Mucosa of descending colon (tissue), 3 donors: ENCODE data around the gene KRTAP10-4. TPM values are rescaled to one million over a fixed set of nuclear protein-coding genes. Genes with fewer than 3 reads are reported as not detected.
A peak's percentile ranks its signal among the peaks of the same experiment; 100 is the strongest.
"Not testable (repeated sequence)": the region's sequence is repeated elsewhere in the genome, so short reads cannot be mapped to it uniquely, and the experiment has no call there.

Experiments
- ATAC-seq: fragments of 200-7000 bp; cut with Tn5 transposase; one replicate; pipeline ENCODE4 v1.9.1; 2020; ENCODE audit warnings: mild to moderate bottlenecking, moderate library complexity
- DNase-seq, 3 donors: peaks; one replicate each; pipeline ENCODE4 v3.0.0-alpha.2; 2020
- H3K36me3 ChIP-seq: fragments of 200-600 bp; one replicate; pipeline ENCODE4 v1.8.0; 2021; ENCODE audit warnings: low read depth, mild to moderate bottlenecking
- H3K4me1 ChIP-seq: fragments of 200-600 bp; one replicate; pipeline ENCODE4 v1.8.0; 2021; ENCODE audit warnings: low read depth, mild to moderate bottlenecking
- H3K4me3 ChIP-seq: fragments of 200-600 bp; one replicate; pipeline ENCODE4 v1.8.0; 2021; ENCODE audit warnings: mild to moderate bottlenecking
- H3K9me3 ChIP-seq: fragments of 200-600 bp; one replicate; pipeline ENCODE4 v1.8.0; 2021; ENCODE audit warnings: mild to moderate bottlenecking
- intact Hi-C, 2 donors: fragments of 100-400 bp; cut with DNase I in 1 of 2; cut with micrococcal nuclease in 1 of 2; formaldehyde crosslinking; loops; one replicate each; pipeline versions ENCODE4 v1.11.0 to v1.11.1; 2022; cut with DNase I, micrococcal nuclease
- long read RNA-seq, 2 donors: library from polyadenylated mRNA; unstranded; transcript quantifications; one replicate each; pipeline ENCODE4 v2.0.0, GENCODE V29; 2019 to 2021
- total RNA-seq, 3 donors: library from RNA; stranded (reverse); fragmentation: NEBNext Ultra II Directional in 2 of 3; extraction: Animal tissue kit (Norgen Biotek cat#: 25700) in 2 of 3; gene quantifications; one replicate each; pipeline versions ENCODE4 v1.2.1 to v1.2.4, GENCODE V29; 2021 to 2023
- TF ChIP-seq, protein P1 (sequence below): fragments of 200-600 bp; IDR thresholded peaks from one replicate; pipeline ENCODE4 v1.8.0; 2022; ENCODE audit warnings: antibody characterized with exemption, mild to moderate bottlenecking
- donor health status: DM: no; HTN: no; CAD: no; lungs with moderate emphysema.
- donor health status: DM: no; HTN: no; CAD: no.
- donor health status: DM: no; HTN: yes; CAD: no.

The KRTAP10-4 gene
- not detected for total RNA-seq
- long read RNA-seq, donor 1: 0 reads
- long read RNA-seq, donor 2: 0 reads

DNA sequence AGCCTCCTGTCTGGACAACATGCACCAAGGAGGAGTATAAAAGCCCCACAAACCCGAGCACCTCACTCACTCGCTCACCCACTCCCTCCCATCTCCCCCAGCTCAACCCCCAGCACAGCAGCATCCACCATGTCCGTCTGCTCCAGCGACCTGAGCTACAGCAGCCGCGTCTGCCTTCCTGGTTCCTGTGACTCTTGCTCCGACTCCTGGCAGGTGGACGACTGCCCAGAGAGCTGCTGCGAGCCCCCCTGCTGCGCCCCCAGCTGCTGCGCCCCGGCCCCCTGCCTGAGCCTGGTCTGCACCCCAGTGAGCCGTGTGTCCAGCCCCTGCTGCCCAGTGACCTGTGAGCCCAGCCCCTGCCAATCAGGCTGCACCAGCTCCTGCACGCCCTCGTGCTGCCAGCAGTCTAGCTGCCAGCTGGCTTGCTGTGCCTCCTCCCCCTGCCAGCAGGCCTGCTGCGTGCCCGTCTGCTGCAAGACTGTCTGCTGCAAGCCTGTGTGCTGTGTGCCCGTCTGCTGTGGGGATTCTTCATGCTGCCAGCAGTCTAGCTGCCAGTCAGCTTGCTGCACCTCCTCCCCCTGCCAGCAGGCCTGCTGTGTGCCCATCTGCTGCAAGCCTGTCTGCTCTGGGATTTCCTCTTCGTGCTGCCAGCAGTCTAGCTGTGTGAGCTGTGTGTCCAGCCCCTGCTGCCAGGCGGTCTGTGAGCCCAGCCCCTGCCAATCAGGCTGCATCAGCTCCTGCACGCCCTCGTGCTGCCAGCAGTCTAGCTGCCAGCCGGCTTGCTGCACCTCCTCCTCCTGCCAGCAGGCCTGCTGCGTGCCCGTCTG is at the start of gene KRTAP10-4:
KRTAP10-4 (plus strand) TSS at position 100 of the 827 bp plus-strand sequence; CDS start at position 130, 30 bp downstream.
- H3K4me1 ChIP-seq, DNase-seq, H3K9me3 ChIP-seq, H3K36me3 ChIP-seq, H3K4me3 ChIP-seq, intact Hi-C loops: not testable (repeated sequence)
- ATAC-seq: peak; percentile 6

- ATAC-seq (no peak), DNase-seq (no peak)
- intact Hi-C loops: no loop called here
- H3K4me3 ChIP-seq: no peak overlapping the region
- no peaks in the 10 kb centered on the region for H3K36me3 ChIP-seq
- H3K9me3 ChIP-seq: no peaks in the 10 kb centered on the region
- no peaks in the 10 kb centered on the region for H3K4me1 ChIP-seq
- TF ChIP-seq, protein P1, sequence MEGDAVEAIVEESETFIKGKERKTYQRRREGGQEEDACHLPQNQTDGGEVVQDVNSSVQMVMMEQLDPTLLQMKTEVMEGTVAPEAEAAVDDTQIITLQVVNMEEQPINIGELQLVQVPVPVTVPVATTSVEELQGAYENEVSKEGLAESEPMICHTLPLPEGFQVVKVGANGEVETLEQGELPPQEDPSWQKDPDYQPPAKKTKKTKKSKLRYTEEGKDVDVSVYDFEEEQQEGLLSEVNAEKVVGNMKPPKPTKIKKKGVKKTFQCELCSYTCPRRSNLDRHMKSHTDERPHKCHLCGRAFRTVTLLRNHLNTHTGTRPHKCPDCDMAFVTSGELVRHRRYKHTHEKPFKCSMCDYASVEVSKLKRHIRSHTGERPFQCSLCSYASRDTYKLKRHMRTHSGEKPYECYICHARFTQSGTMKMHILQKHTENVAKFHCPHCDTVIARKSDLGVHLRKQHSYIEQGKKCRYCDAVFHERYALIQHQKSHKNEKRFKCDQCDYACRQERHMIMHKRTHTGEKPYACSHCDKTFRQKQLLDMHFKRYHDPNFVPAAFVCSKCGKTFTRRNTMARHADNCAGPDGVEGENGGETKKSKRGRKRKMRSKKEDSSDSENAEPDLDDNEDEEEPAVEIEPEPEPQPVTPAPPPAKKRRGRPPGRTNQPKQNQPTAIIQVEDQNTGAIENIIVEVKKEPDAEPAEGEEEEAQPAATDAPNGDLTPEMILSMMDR: no peak
These were observed 48.8 kb upstream of the KRTAP10-4 start for GRCh38 chr21:44524414-44525371.

- H3K4me1 ChIP-seq: no peaks in the 10 kb centered on the region
- ATAC-seq (no peak), DNase-seq (peak in 1 of 3 donors; percentile 31)
- H3K36me3 ChIP-seq: no peaks in the 10 kb centered on the region
- intact Hi-C loops: no loop called here
- TF ChIP-seq, protein P1: no peak
- no peak overlapping the region for H3K4me3 ChIP-seq
- no peaks in the 10 kb centered on the region for H3K9me3 ChIP-seq
These were observed 48.0 kb upstream of the KRTAP10-4 start for GRCh38 chr21:44525391-44526095.

- DNase-seq: no peak
These were observed 47.2 kb upstream of the KRTAP10-4 start for GRCh38 chr21:44526096-44526997.

More at GRCh38 chr21:44526096-44526997, 47.2 kb upstream of the KRTAP10-4 start:
- no peaks in the 10 kb centered on the region for H3K9me3 ChIP-seq
- no peaks in the 10 kb centered on the region for H3K36me3 ChIP-seq
- intact Hi-C loops: no loop called here
- no peak overlapping the region for H3K4me3 ChIP-seq
- no peak for ATAC-seq
- no peaks in the 10 kb centered on the region for H3K4me1 ChIP-seq
- TF ChIP-seq, protein P1: no peak
